HG03045 (cell line): ENCODE results near the gene DPP6.

Experiments
- ATAC-seq: cut with Tn5 transposase; IDR thresholded peaks from one replicate; pipeline ENCODE4 v1.9.1; 2021; ENCODE audit warnings: mild to moderate bottlenecking, moderate library complexity; ENCODE audit not compliant: unreplicated experiment

DPP6 gene

DNA sequence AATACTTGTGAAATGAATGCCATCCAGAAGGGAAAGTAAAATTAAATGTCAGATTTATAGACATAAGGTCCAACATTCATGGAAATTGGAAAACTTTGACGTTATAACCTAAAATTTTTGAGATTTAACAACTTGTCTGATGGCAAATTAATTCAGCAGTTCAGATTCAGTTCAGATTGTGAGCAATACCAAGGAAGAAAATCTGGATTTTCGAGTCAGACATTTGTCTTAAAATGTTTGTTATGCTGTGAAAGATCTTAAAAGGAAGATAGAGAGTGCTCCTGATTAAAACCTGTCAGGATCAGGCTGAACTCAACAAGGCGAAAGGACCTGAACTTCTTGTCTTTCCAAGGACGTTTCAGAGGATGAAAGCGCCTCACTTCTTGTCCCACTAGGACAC, 629.8 kb downstream of the DPP6 start:
- no peak for ATAC-seq

DNA sequence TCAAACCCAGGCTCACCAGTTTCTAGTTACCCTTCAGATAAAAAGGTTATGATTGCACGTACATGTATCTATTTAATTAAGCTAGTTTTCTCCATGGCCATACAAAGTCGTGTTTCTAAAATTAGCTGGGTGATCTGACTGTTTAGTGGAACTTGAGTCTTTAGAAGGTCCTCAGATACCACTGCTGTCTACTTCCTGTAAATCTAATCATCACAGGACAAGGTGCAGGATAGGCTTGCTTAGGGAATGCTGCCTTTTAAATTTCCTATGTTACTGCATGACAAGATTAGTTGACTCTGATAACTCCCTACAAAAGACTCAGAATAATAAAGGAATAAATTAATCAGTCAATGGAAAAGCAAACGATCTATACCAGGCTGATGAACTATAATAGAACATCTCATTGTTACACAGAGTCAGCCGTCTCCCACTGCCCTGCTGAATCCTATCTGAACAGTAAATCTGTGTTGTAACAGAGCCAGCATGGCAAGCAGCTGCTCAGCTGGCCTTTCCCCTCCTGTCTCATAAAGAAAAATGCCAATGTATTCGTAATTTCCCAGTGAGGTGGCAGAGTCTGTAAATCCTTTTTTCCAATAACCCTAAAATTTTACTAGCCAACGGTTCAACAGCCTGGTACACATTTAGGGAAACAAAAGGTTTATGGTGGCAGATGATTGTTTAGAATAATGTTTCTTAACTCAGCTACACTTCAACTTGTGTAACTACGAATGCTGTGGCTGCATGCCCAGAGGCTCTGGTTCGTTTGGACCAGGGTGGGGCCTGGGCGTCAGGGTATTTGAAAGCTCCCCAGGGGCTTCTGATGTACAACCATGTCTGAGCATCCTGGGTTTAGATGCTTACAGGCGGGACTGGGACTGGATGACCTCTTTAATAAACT, 632.7 kb downstream of the DPP6 start:
- no peak for ATAC-seq

- ATAC-seq: no peak
Measured at GRCh38 chr7:154685564-154685901, 633.3 kb downstream of the DPP6 start.

DNA sequence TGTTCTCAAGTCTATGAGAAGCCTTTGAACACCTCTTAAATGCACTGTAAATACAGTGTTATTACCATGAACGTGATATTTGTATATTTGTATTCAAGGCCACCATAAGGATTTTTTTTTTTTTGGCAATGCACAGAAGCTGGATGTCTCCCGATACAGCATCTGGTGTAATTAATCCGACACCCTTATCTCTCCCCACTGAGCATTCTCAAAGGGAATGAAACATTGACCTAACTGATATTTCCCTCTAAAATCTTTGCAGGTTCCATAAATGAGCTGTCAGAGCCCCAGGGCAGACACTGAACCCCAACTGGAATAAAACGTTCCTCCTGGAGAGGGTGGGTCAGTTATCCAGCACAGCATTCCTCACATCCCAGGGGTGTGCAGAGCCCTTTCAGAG, 634.1 kb downstream of the DPP6 start:
- ATAC-seq: no peak

- no peak for ATAC-seq
Measured at GRCh38 chr7:154688952-154689351, 636.8 kb downstream of the DPP6 start.

DNA sequence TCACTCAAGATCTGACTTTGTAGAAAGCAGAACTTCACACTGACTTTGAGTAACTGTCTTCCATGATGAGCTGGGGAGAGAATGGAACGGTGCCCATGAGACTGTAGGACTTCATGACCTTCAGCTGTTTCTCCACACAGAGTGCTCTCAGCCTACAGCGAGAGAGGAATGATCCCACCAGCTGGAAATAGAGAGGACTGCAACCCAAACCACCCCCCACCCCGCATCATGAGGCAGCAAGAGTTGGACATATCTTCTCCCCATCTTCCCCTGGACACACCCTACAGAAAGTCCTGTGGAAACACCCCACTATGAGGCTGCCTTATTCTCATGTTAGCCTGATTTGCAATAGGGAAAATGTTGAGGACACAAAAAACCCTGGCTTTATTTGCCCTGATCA, 638.2 kb downstream of the DPP6 start:
- no peak for ATAC-seq

- no peak for ATAC-seq
Measured at GRCh38 chr7:154693661-154694060, 641.5 kb downstream of the DPP6 start.

GRCh38 chr7:154695836-154696235, 643.6 kb downstream of the DPP6 start:
- ATAC-seq: no peak

DNA sequence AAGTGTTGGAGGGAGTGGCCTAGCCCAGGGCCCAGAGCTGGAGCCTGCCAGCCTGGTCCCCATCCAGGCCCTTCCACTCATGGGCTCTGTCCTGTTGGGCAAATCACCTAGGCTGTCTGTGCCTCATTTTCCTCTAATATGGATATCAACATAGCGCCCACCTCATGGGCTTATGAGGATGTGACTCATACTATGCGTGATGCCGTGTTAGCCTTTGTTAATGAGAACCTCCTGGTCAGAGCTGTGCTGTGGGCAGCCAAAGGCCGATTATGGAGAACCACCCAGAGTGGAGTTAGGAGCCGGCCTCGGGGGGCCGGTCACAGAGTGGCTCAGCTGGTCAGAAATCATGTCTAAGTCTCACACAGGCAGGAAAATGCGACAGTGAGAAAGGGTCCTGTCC, 644.4 kb downstream of the DPP6 start:
- ATAC-seq: no peak

GRCh38 chr7:154698726-154699291, 646.6 kb downstream of the DPP6 start:
- no peak for ATAC-seq

GRCh38 chr7:154699417-154699816, 647.2 kb downstream of the DPP6 start:
- no peak for ATAC-seq

DNA sequence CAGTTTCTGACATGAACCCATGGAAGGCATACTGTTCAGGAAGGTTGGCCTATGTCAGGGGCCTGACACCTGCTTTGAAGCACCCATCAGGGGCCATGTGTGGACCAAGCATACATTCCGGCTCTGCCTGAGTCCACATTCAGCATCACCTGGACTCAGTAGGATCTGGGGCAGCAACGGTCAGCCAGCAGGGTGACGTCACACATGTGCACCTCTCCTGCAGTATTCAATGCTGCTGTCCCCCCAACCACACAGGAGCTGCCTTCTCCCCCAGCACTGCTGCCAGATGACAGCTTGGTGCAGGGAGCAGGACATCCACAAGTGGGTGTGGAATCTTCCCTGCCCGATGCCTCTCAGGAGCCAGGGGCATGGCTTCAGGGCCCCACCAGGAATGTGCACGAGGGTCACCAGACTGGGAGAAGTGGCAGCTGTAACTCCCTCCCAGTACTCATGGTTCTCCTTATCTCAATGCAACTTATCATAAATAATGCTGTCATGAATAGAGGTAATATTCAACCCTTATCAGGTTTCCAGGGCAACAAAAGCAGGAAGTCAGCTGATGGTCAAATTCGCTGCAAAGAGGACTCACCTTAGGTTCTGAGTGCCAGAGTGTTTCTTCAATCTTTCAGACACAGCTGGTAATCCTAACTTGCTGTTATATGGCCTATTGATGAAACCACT, 657.8 kb downstream of the DPP6 start:
- no peak for ATAC-seq

DNA sequence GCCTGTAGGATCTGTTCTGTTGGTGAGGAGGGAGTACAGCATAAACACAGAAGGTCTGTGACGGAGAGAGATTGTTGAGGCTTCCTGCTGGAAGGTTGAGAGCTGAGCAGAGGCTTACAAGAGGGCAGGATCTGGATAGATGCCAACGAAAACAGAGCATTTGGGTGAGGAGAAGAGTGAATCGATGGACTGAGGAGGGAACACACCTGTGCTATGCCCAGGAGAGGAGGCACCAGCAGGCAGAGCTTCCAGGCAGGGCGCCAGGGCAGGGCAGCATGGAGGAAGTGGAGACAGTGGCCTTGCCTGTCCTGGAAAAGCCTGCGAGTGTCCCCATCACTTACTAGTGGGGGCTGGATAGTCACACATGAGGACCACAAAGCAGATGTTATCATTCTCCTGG, 667.8 kb downstream of the DPP6 start:
- no peak for ATAC-seq

- no peak for ATAC-seq
Measured at GRCh38 chr7:154721086-154721485, 668.9 kb downstream of the DPP6 start.

DNA sequence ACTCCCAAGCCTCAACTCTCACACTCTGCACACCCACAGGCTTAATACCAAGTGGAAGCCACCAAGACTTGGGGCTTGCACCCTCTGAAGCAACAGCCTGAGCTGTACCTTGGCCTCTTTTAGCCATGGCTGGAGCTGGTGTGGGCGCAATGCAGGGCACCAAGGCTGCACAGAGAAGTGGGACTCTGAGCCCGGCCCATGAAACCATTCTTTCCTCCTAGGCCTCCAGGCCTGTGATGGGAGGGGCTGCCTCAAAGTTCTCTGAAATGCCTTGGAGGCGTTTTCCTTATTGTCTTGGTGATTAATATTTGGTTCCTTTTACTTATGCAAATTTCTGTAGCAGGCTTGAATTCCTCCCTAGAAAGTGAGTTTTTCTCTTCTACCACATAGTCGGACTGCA, 674.2 kb downstream of the DPP6 start:
- ATAC-seq: no peak

DNA sequence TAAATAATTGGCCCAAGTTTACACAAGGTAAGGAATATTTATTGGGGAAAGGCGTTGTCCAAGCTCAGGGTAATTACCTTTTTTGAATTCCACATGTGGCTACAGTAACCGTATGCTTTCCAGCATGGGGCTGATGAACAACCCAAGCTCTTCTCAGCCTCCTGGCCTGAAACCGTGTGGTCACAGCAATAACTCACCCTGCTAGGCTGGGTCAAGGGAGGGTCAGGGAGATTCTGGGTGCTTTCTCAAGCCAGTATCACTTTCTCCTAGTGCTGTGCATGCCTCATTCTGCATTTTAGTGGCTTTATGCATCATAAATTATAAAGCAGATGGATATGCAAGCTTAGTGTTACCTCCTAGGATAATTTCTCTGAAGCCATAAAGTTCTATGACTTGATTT, 676.9 kb downstream of the DPP6 start:
- no peak for ATAC-seq

DNA sequence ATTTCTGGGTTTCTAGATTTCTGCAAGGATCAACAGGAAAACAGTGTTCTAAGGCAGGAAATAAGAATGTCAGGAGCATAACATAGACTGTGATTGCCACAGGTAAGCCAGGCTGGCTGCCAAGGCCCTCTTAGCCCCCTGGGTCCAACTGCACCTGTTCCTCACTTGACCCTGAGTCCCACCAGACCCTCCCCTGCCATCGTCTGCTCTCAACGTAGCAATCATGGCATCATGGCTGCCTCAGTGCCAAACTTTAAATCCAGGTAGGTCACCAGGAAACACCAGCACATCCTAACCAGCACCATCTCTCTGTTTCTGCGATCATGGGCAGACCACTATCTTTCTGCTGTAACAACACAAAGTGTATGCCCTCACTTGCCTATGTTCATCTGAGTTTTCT, 683.6 kb downstream of the DPP6 start:
- ATAC-seq: no peak

DNA sequence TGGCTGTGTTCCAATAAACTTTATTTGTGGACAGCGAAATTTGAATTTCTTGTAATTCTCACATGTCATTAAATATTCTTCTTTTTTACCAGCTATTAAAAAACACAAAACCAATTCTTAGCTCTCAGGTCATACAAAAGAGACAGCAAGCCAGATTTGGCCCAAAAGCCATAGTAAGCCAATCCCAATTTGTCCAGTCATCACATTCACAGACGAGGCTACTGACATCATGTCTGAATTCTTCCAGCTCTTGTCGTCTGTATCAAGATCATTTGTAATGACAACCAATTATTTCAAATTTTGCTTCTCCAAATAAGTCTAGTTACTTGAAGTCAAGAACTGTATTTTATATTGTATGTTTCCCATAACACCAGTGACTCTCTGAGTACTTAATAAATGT, 684.2 kb downstream of the DPP6 start:
- ATAC-seq: no peak

- ATAC-seq: no peak
Measured at GRCh38 chr7:154738216-154738615, 686.0 kb downstream of the DPP6 start.

DNA sequence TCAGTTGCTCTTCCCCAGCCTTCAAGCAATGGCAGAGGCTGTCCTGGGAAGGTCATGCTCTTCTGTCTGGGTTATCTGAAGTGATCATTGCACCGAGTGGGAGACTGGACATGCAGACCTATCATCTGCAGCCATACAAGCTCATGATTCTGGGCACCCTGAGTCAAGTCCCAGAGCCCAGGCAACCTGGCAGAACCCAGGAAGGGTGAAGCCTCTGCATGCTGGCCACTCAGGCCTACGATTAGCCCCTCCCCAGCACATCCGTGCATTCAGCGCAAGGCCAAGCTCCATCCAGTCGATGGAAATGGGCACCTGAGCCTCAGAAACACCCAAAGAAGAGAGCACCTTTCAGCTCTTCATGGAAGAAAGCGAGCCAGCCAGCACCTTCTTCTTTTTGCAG, 688.9 kb downstream of the DPP6 start:
- no peak for ATAC-seq

GRCh38 chr7:154743206-154743605, 691.0 kb downstream of the DPP6 start:
- no peak for ATAC-seq

- ATAC-seq: no peak
Measured at GRCh38 chr7:154744256-154744860, 692.2 kb downstream of the DPP6 start.
